A549 (cell line): Measurements from ENCODE around the gene AUTS2.

ENCODE experiments used
- ESRRA ChIP-seq: fragments of 150-350 bp; IDR thresholded peaks from 2 replicates; pipeline ENCODE4 v1.6.1; 2014; ENCODE audit warnings: mild to moderate bottlenecking, low read length, borderline replicate concordance
- GATA3 ChIP-seq: IDR thresholded peaks from 2 replicates; pipeline ENCODE4 v1.6.1; 2012; ENCODE audit warnings: borderline replicate concordance
- MAFK ChIP-seq: fragments of 450-650 bp; IDR thresholded peaks from 2 replicates; pipeline ENCODE4 v1.6.1; 2014; ENCODE audit not compliant: partially characterized antibody
- MYC ChIP-seq: IDR thresholded peaks from 2 replicates; pipeline ENCODE4 v1.6.1; 2012; ENCODE audit warnings: mild to moderate bottlenecking, inconsistent platforms, low read length, improper control_type of control experiment, borderline replicate concordance
- NFE2L2 ChIP-seq: fragments of 150-350 bp; conservative IDR thresholded peaks from 2 replicates; pipeline ENCODE4 v1.6.1; 2014; ENCODE audit warnings: low read length
- PHF8 ChIP-seq: fragments of 200-600 bp; sonication (generic); IDR thresholded peaks from 2 replicates; pipeline ENCODE4 v1.6.1; 2016; ENCODE audit warnings: low read depth, mild to moderate bottlenecking, antibody characterized with exemption, moderate library complexity, borderline replicate concordance
- POLR2A ChIP-seq: IDR thresholded peaks from 2 replicates; pipeline ENCODE4 v1.6.1; 2012; ENCODE audit warnings: mild to moderate bottlenecking, low read length
- SMC3 ChIP-seq: fragments of >200 bp; sonication (Bioruptor Twin); formaldehyde crosslinking; IDR thresholded peaks from 3 replicates; pipeline ENCODE4 v1.6.1; 2018; ENCODE audit warnings: inconsistent platforms
- USF2 ChIP-seq: fragments of 450-650 bp; IDR thresholded peaks from 2 replicates; pipeline ENCODE4 v1.6.1; 2014; ENCODE audit warnings: antibody characterized with exemption
- ZFP36 ChIP-seq: fragments of 450-650 bp; IDR thresholded peaks from 2 replicates; pipeline ENCODE4 v1.6.1; 2014; ENCODE audit warnings: borderline replicate concordance; ENCODE audit not compliant: partially characterized antibody
- TF ChIP-seq, protein P1 (sequence below): fragments of >200 bp; sonication (Bioruptor Twin); formaldehyde crosslinking; IDR thresholded peaks from 3 replicates; pipeline ENCODE4 v1.5.1; 2016
- TF ChIP-seq, protein P2 (sequence below): fragments of 250-450 bp; sonication (Bioruptor Pico); IDR thresholded peaks from 2 replicates; pipeline ENCODE4 v1.5.0; 2021; ENCODE audit warnings: mild to moderate bottlenecking, moderate library complexity, borderline replicate concordance

DNA sequence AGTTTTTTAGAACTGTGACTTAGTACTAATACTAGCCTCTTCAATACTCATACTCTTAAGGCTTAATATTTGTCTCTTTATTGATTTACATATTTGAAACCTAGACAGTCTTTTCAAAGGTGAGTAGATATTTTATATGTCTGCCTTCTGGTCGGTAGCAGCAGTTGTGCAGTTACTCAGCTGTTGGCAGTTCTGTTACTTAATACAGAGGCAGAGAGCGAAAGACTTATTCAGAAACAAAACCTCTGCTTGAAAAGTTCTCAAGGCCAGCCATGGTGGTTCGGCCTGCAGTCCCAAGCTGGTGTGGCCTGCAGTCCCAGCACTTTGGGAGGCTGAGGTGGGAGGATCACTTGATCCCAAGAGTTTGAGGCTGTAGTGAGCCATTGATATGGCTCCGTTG lies 84.2 kb downstream of the AUTS2 start:
- TF ChIP-seq SMC3 (no peak), NFE2L2 (no peak), USF2 (no peak), ESRRA (no peak), GATA3 (no peak), POLR2A (no peak), PHF8 (no peak), MYC (no peak), ZFP36 (no peak), MAFK (no peak)
- TF ChIP-seq, protein P1, sequence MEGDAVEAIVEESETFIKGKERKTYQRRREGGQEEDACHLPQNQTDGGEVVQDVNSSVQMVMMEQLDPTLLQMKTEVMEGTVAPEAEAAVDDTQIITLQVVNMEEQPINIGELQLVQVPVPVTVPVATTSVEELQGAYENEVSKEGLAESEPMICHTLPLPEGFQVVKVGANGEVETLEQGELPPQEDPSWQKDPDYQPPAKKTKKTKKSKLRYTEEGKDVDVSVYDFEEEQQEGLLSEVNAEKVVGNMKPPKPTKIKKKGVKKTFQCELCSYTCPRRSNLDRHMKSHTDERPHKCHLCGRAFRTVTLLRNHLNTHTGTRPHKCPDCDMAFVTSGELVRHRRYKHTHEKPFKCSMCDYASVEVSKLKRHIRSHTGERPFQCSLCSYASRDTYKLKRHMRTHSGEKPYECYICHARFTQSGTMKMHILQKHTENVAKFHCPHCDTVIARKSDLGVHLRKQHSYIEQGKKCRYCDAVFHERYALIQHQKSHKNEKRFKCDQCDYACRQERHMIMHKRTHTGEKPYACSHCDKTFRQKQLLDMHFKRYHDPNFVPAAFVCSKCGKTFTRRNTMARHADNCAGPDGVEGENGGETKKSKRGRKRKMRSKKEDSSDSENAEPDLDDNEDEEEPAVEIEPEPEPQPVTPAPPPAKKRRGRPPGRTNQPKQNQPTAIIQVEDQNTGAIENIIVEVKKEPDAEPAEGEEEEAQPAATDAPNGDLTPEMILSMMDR: no peak
- TF ChIP-seq, protein P2, sequence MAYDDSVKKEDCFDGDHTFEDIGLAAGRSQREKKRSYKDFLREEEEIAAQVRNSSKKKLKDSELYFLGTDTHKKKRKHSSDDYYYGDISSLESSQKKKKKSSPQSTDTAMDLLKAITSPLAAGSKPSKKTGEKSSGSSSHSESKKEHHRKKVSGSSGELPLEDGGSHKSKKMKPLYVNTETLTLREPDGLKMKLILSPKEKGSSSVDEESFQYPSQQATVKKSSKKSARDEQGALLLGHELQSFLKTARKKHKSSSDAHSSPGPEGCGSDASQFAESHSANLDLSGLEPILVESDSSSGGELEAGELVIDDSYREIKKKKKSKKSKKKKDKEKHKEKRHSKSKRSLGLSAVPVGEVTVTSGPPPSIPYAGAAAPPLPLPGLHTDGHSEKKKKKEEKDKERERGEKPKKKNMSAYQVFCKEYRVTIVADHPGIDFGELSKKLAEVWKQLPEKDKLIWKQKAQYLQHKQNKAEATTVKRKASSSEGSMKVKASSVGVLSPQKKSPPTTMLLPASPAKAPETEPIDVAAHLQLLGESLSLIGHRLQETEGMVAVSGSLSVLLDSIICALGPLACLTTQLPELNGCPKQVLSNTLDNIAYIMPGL (CRISPR knock-in tag): no peak
